Lung (tissue), 12 donors: Measurements from ENCODE around the gene ALPL. TPM values are rescaled to one million over a fixed set of nuclear protein-coding genes. Genes with fewer than 3 reads are reported as not detected.

Experiments
- ATAC-seq: fragments of 200-7000 bp; cut with Tn5 transposase; one replicate; pipeline ENCODE4 v1.9.1; 2020; ENCODE audit warnings: moderate number of reproducible peaks; ENCODE audit not compliant: insufficient read depth, low FRiP score
- DNase-seq, 3 donors: peaks; one replicate each; pipeline ENCODE4 v3.0.0-alpha.2; 2013 to 2017
- H3K27ac ChIP-seq, 2 donors: one replicate each; pipeline ENCODE4 v1.5.1; 2013; ENCODE audit warnings: mild to moderate bottlenecking in 2 of 2, moderate library complexity in 2 of 2, control low read depth in 1 of 2, inconsistent platforms in 1 of 2, low read depth in 1 of 2, low read length in 1 of 2
- H3K27me3 ChIP-seq, 3 donors: one replicate each; pipeline ENCODE4 v1.5.1; 2013; ENCODE audit warnings: low read length in 2 of 3; ENCODE audit not compliant: control insufficient read depth in 3 of 3, insufficient read depth in 3 of 3
- H3K36me3 ChIP-seq, 4 donors: one replicate each; pipeline ENCODE4 v1.5.1; 2013; ENCODE audit warnings: low read length in 4 of 4, mild to moderate bottlenecking in 1 of 4, moderate library complexity in 1 of 4; ENCODE audit not compliant: control insufficient read depth in 4 of 4, insufficient read depth in 4 of 4
- H3K4me1 ChIP-seq, 5 donors: one replicate each; pipeline ENCODE4 v1.5.1; 2013; ENCODE audit warnings: low read length in 5 of 5, mild to moderate bottlenecking in 2 of 5, moderate library complexity in 1 of 5; ENCODE audit not compliant: control insufficient read depth in 5 of 5, insufficient read depth in 5 of 5
- H3K4me3 ChIP-seq: one replicate; pipeline ENCODE4 v1.5.1; 2013; ENCODE audit warnings: mild to moderate bottlenecking, control low read depth, moderate library complexity
- H3K9ac ChIP-seq, 2 donors: one replicate each; pipeline ENCODE4 v1.5.1; 2013; ENCODE audit warnings: low read length in 2 of 2, control low read depth in 1 of 2; ENCODE audit not compliant: insufficient read depth in 1 of 2
- H3K9me3 ChIP-seq, 4 donors: one replicate each; pipeline ENCODE4 v1.5.1; 2013; ENCODE audit warnings: low read length in 3 of 4, mild to moderate bottlenecking in 1 of 4, moderate library complexity in 1 of 4; ENCODE audit not compliant: control insufficient read depth in 4 of 4, insufficient read depth in 3 of 4
- WGBS, 2 donors: extraction: QIAGEN DNeasy Blood & Tissue Kit; methylation state at CpG; one replicate each; pipeline ENCODE4 v1.1.7; 2013; 5-methylcytosine and 5-hydroxymethylcytosine counted together
- polyA plus RNA-seq, 2 donors: library from polyadenylated mRNA; stranded (reverse); fragments of 200-250 nt; gene quantifications; one replicate each; pipeline ENCODE4 v1.2.1, GENCODE V29; 2013
- total RNA-seq, 2 donors: library from RNA; depleted of rRNA in 1 of 2; stranded (reverse); fragments of >200 nt in 1 of 2; gene quantifications; one replicate each; pipeline ENCODE4 v1.2.1, GENCODE V29; 2014 to 2021
- TF ChIP-seq, protein P1 (sequence below): IDR thresholded peaks from 2 replicates; pipeline ENCODE4 v1.5.1; 2012; ENCODE audit warnings: mild to moderate bottlenecking; ENCODE audit errors: control extremely low read depth, extremely low read depth
- donor health status: control.
- donor health status: control.
- donor health status: Bipolar disorder and iron deficiency.
- donor health status: healthy.
- donor health status: DM: yes; HTN: yes; CAD: no.

The ALPL gene
- total and polyA plus RNA-seq, 4 donors = 38.6 to 242 (median 230) TPM

DNA sequence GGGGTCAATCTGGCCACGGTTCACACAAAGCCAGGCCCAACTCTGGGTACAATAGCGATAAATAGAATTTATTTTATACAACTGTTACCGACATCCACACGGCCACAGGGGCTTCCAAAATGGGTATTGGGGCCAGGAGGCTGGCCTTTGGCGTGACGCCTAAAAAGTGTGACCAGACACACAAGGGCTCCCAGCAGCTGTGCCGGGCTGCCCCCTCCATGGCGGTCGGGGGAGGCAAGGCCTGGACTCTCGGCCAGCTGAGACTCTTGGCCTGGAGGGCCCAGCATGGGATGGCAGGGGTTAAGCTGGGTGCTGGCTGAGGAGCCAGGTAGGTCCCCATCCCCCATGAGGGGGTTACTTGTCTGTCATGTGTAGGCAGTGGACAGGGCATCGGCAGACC lies 87.0 kb downstream of the ALPL start:
- DNase-seq = no peak
- WGBS, 2 donors = 81 to 84% methylated on average over 11 of the region's 11 CpGs
- TF ChIP-seq, protein P1, sequence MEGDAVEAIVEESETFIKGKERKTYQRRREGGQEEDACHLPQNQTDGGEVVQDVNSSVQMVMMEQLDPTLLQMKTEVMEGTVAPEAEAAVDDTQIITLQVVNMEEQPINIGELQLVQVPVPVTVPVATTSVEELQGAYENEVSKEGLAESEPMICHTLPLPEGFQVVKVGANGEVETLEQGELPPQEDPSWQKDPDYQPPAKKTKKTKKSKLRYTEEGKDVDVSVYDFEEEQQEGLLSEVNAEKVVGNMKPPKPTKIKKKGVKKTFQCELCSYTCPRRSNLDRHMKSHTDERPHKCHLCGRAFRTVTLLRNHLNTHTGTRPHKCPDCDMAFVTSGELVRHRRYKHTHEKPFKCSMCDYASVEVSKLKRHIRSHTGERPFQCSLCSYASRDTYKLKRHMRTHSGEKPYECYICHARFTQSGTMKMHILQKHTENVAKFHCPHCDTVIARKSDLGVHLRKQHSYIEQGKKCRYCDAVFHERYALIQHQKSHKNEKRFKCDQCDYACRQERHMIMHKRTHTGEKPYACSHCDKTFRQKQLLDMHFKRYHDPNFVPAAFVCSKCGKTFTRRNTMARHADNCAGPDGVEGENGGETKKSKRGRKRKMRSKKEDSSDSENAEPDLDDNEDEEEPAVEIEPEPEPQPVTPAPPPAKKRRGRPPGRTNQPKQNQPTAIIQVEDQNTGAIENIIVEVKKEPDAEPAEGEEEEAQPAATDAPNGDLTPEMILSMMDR = no peak

DNA sequence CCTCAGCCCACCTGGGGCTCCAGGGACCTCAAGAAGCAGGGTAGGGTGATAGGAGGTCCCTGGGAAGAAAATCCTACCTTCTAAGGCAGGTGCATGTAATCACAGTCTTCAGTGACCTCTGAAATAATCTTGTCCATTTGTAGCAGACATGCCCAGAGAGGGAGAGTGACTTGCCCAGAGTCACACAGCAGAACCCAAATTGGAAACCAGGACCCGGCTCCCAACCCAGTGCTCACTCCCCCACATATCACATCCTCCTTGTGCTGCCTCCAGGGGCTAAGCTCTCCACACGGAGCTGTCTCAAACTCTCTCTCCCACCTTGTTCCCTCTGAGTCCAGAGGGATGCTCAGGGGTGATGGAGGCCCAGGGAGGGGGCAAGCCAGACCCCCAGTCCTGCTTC lies 87.4 kb downstream of the ALPL start:
- H3K27ac ChIP-seq = no peak overlapping the region
- DNase-seq (no peak), ATAC-seq (no peak)
- H3K4me1 ChIP-seq = no peaks in the 10 kb centered on the region
- H3K4me3 ChIP-seq = no peak overlapping the region
- WGBS, 2 donors = 82 to 100% methylated on average over 2 of the region's 2 CpGs
- H3K9me3 ChIP-seq = no peaks in the 10 kb centered on the region
- no peaks in the 10 kb centered on the region for H3K27me3 ChIP-seq
- TF ChIP-seq, protein P1 = no peak
- no peak overlapping the region for H3K9ac ChIP-seq
- peaks cover 0 to 1% (median 0%) of the 10 kb centered on the region in 4 donors for H3K36me3 ChIP-seq

More for the DNA sequence above, 87.0 kb downstream of the ALPL start:
- Histone ChIP-seq H3K36me3 (peaks cover 0 to 1% (median 0%) of the 10 kb centered on the region in 4 donors), H3K4me1 (no peaks in the 10 kb centered on the region), H3K27me3 (no peaks in the 10 kb centered on the region), H3K9ac (no peak overlapping the region), H3K27ac (no peak overlapping the region), H3K4me3 (no peak overlapping the region), H3K9me3 (no peaks in the 10 kb centered on the region)
- no peak for ATAC-seq

DNA sequence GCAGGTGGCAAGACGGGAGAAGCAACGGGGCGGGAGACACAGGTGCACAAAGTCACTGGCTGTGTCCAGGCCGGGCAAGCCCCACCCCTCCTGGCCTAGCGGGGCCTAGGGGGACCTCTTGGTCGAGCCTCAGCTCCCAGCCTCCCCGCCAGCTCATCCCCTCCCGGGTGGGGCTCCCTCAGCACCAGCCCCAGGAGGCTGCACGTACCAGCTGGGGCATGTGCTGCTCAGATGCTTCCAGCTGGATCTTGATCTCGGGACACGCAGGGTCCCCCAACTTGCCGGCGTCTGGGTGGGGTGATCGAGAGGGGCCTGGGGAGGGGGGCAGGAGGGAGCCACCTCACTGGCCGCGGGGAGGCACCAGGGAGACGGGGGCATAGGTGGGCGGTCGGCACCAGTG lies 88.5 kb downstream of the ALPL start:
- H3K9me3 ChIP-seq = peaks cover 0 to 2% (median 0%) of the 10 kb centered on the region in 4 donors
- 84 to 91% methylated on average over 19 of the region's 19 CpGs for WGBS, 2 donors
- no peaks in the 10 kb centered on the region for H3K4me1 ChIP-seq
- no peak overlapping the region for H3K27ac ChIP-seq
- H3K27me3 ChIP-seq = no peaks in the 10 kb centered on the region
- DNase-seq (no peak), ATAC-seq (no peak)
- H3K4me3 ChIP-seq = no peak overlapping the region
- H3K36me3 ChIP-seq = peaks cover 0 to 4% (median 0%) of the 10 kb centered on the region in 4 donors
- no peak overlapping the region for H3K9ac ChIP-seq
- TF ChIP-seq, protein P1 = no peak

DNA sequence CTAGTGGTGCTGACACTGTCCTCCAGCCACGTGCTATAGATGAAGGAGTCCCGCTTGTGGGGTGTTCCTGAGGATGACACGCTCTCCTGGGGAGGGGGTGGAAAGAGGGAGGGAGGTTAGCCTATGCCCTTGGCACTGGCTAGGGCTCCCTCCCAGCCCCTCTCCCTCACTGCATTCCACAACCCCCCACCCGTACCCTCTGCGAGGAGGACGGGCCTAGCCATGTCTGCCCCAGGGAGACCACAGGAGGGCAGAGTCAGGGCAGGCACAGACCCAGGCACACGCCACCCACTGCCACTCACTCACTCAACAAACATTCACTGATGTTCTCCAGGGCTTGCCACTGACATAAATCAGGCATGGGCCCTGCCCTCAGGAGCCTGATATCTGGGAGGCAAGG lies 89.2 kb downstream of the ALPL start:
- TF ChIP-seq, protein P1 = no peak
- H3K27ac ChIP-seq = no peak overlapping the region
- no peak overlapping the region for H3K4me3 ChIP-seq
- H3K27me3 ChIP-seq = no peaks in the 10 kb centered on the region
- DNase-seq (no peak), ATAC-seq (no peak)
- peaks cover 0 to 4% (median 0%) of the 10 kb centered on the region in 4 donors for H3K36me3 ChIP-seq
- H3K9me3 ChIP-seq = peaks cover 0 to 2% (median 0%) of the 10 kb centered on the region in 4 donors
- WGBS, 2 donors = 70 to 75% methylated on average over 7 of the region's 7 CpGs
- H3K9ac ChIP-seq = no peak overlapping the region
- no peaks in the 10 kb centered on the region for H3K4me1 ChIP-seq
